Mucosa of rectum (tissue), 2 donors: Measurements from ENCODE around the gene LBHD2.

ENCODE experiments used
- H3K27ac ChIP-seq, 2 donors: one replicate each; pipeline ENCODE4 v1.7.0; 2013; ENCODE audit warnings: inconsistent platforms in 2 of 2, low read depth in 2 of 2, low read length in 2 of 2
- H3K27me3 ChIP-seq, 2 donors: one replicate each; pipeline ENCODE4 v1.7.0; 2013; ENCODE audit warnings: low read length in 2 of 2; ENCODE audit not compliant: control insufficient read depth in 2 of 2, insufficient read depth in 2 of 2
- H3K36me3 ChIP-seq, 2 donors: one replicate each; pipeline ENCODE4 v1.7.0; 2013; ENCODE audit warnings: low read length in 2 of 2; ENCODE audit not compliant: control insufficient read depth in 2 of 2, insufficient read depth in 2 of 2
- H3K4me1 ChIP-seq, 2 donors: one replicate each; pipeline ENCODE4 v1.7.0; 2013; ENCODE audit warnings: low read length in 2 of 2, mild to moderate bottlenecking in 1 of 2; ENCODE audit not compliant: control insufficient read depth in 2 of 2, insufficient read depth in 2 of 2
- H3K4me3 ChIP-seq, 2 donors: one replicate each; pipeline ENCODE4 v1.7.0; 2013; ENCODE audit warnings: low read length in 2 of 2
- H3K9ac ChIP-seq, 2 donors: one replicate each; pipeline ENCODE4 v1.7.0; 2013; ENCODE audit warnings: low read length in 2 of 2, low read depth in 1 of 2, mild to moderate bottlenecking in 1 of 2
- H3K9me3 ChIP-seq, 2 donors: one replicate each; pipeline ENCODE4 v1.7.0; 2013; ENCODE audit warnings: low read length in 2 of 2; ENCODE audit not compliant: control insufficient read depth in 2 of 2
- donor health status: healthy.
- donor health status: Normal muscosa, but diverticular disease.

The LBHD2 gene

GRCh38 chr14:103097994-103098957 lies 14.3 kb downstream of the LBHD2 start:
- Histone ChIP-seq H3K4me3 (no peak overlapping the region), H3K4me1 (peaks cover 19 to 23% of the 10 kb centered on the region in 2 donors), H3K9ac (no peak overlapping the region), H3K36me3 (no peaks in the 10 kb centered on the region), H3K27ac (no peak overlapping the region), H3K27me3 (no peaks in the 10 kb centered on the region), H3K9me3 (no peaks in the 10 kb centered on the region)

GRCh38 chr14:103099081-103099732 lies 15.2 kb downstream of the LBHD2 start:
- peaks cover 20 to 25% of the 10 kb centered on the region in 2 donors for H3K4me1 ChIP-seq
- H3K27me3 ChIP-seq = no peaks in the 10 kb centered on the region
- H3K36me3 ChIP-seq = no peaks in the 10 kb centered on the region
- no peak overlapping the region for H3K4me3 ChIP-seq
- H3K27ac ChIP-seq = no peak overlapping the region
- no peak overlapping the region for H3K9ac ChIP-seq
- no peaks in the 10 kb centered on the region for H3K9me3 ChIP-seq

GRCh38 chr14:103099733-103100280 lies 15.8 kb downstream of the LBHD2 start:
- Histone ChIP-seq H3K4me3 (no peak overlapping the region), H3K27ac (peak overlapping the region in 1 of 2 donors; percentile 32), H3K27me3 (peaks cover 0 to 4% of the 10 kb centered on the region in 2 donors), H3K36me3 (no peaks in the 10 kb centered on the region), H3K9ac (no peak overlapping the region), H3K9me3 (no peaks in the 10 kb centered on the region), H3K4me1 (peaks cover 23 to 28% of the 10 kb centered on the region in 2 donors)

- H3K27me3 ChIP-seq = peaks cover 0 to 4% of the 10 kb centered on the region in 2 donors
- H3K27ac ChIP-seq = peak overlapping the region in 1 of 2 donors; percentile 32
- H3K9me3 ChIP-seq = no peaks in the 10 kb centered on the region
- peaks cover 18 to 28% of the 10 kb centered on the region in 2 donors for H3K4me1 ChIP-seq
- no peak overlapping the region for H3K4me3 ChIP-seq
- H3K9ac ChIP-seq = no peak overlapping the region
- H3K36me3 ChIP-seq = no peaks in the 10 kb centered on the region
Measured at GRCh38 chr14:103100281-103101121, 16.5 kb downstream of the LBHD2 start.

GRCh38 chr14:103101257-103101962 lies 17.4 kb downstream of the LBHD2 start:
- H3K4me3 ChIP-seq = no peak overlapping the region
- H3K36me3 ChIP-seq = no peaks in the 10 kb centered on the region
- no peak overlapping the region for H3K9ac ChIP-seq
- peaks cover 17 to 21% of the 10 kb centered on the region in 2 donors for H3K4me1 ChIP-seq
- H3K27ac ChIP-seq = peak overlapping the region in 1 of 2 donors; percentile 32
- H3K27me3 ChIP-seq = peaks cover 0 to 6% of the 10 kb centered on the region in 2 donors
- no peaks in the 10 kb centered on the region for H3K9me3 ChIP-seq

- H3K36me3 ChIP-seq = no peaks in the 10 kb centered on the region
- H3K27ac ChIP-seq = no peak overlapping the region
- no peak overlapping the region for H3K9ac ChIP-seq
- H3K27me3 ChIP-seq = peaks cover 0 to 6% of the 10 kb centered on the region in 2 donors
- no peak overlapping the region for H3K4me3 ChIP-seq
- H3K4me1 ChIP-seq = peaks cover 17 to 21% of the 10 kb centered on the region in 2 donors
- H3K9me3 ChIP-seq = no peaks in the 10 kb centered on the region
Measured at GRCh38 chr14:103101963-103102688, 18.1 kb downstream of the LBHD2 start.

- peaks cover 0 to 6% of the 10 kb centered on the region in 2 donors for H3K27me3 ChIP-seq
- H3K9me3 ChIP-seq = no peaks in the 10 kb centered on the region
- H3K9ac ChIP-seq = no peak overlapping the region
- no peak overlapping the region for H3K4me3 ChIP-seq
- no peak overlapping the region for H3K27ac ChIP-seq
- peaks cover 17 to 21% of the 10 kb centered on the region in 2 donors for H3K4me1 ChIP-seq
- no peaks in the 10 kb centered on the region for H3K36me3 ChIP-seq
Measured at GRCh38 chr14:103102689-103103260, 18.8 kb downstream of the LBHD2 start.

GRCh38 chr14:103103461-103104388 lies 19.7 kb downstream of the LBHD2 start:
- peaks cover 0 to 6% of the 10 kb centered on the region in 2 donors for H3K27me3 ChIP-seq
- no peaks in the 10 kb centered on the region for H3K9me3 ChIP-seq
- H3K36me3 ChIP-seq = no peaks in the 10 kb centered on the region
- H3K4me1 ChIP-seq = peaks cover 17 to 21% of the 10 kb centered on the region in 2 donors
- H3K9ac ChIP-seq = no peak overlapping the region
- H3K4me3 ChIP-seq = peak overlapping the region in 1 of 2 donors; percentile 33
- H3K27ac ChIP-seq = peak overlapping the region in 1 of 2 donors; percentile 21
